ENCODE measurements around the gene ARX. TPM values are rescaled to one million over a fixed set of nuclear protein-coding genes. Genes with fewer than 3 reads are reported as not detected.

ARX gene
- polyA plus RNA-seq, 3 donors, result not detected

- WGBS (ENCODE audit: insufficient coverage), result no CpG with 5 or more reads among the region's 2 CpGs
- TF ChIP-seq, protein P1, sequence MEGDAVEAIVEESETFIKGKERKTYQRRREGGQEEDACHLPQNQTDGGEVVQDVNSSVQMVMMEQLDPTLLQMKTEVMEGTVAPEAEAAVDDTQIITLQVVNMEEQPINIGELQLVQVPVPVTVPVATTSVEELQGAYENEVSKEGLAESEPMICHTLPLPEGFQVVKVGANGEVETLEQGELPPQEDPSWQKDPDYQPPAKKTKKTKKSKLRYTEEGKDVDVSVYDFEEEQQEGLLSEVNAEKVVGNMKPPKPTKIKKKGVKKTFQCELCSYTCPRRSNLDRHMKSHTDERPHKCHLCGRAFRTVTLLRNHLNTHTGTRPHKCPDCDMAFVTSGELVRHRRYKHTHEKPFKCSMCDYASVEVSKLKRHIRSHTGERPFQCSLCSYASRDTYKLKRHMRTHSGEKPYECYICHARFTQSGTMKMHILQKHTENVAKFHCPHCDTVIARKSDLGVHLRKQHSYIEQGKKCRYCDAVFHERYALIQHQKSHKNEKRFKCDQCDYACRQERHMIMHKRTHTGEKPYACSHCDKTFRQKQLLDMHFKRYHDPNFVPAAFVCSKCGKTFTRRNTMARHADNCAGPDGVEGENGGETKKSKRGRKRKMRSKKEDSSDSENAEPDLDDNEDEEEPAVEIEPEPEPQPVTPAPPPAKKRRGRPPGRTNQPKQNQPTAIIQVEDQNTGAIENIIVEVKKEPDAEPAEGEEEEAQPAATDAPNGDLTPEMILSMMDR (IDR thresholded peaks at IDR 0.05), result no peak
- Mint-ChIP-seq H3K27me3 (ENCODE audit: low read depth in 3 of 3) (peaks cover 0 to 2% (median 0%) of the 10 kb centered on the region in 3 donors), H3K4me1 (no peaks in the 10 kb centered on the region), H3K4me3 (no peak overlapping the region), H3K9me3 (peaks cover 0 to 3% (median 0%) of the 10 kb centered on the region in 7 donors), H3K27ac (no peak overlapping the region), H3K36me3 (peaks cover 4 to 5% of the 10 kb centered on the region in 2 donors)
- Histone ChIP-seq H3K4me3 (replicated peaks in 1 of 3; ENCODE audit: low read depth in 2 of 3, low read length in 3 of 3) (no peak overlapping the region), H3K27ac (ENCODE audit: low read depth in 1 of 2, low read length in 2 of 2) (no peak overlapping the region), H3K4me1 (ENCODE audit: control insufficient read depth in 1 of 2, insufficient read depth in 2 of 2, low read length in 2 of 2) (no peaks in the 10 kb centered on the region), H3K36me3 (replicated peaks in 1 of 2; ENCODE audit: control insufficient read depth in 1 of 2, insufficient read depth in 2 of 2, low read length in 2 of 2) (no peaks in the 10 kb centered on the region), H3K9me3 (replicated peaks in 1 of 2; ENCODE audit: control insufficient read depth in 1 of 2, insufficient read depth in 1 of 2, low read length in 2 of 2) (no peaks in the 10 kb centered on the region), H3K27me3 (ENCODE audit: control insufficient read depth in 2 of 2, insufficient read depth in 2 of 2, low read length in 2 of 2) (no peaks in the 10 kb centered on the region), H4K20me1 (ENCODE audit: insufficient read depth, low read length) (no peaks in the 10 kb centered on the region), H2AFZ (ENCODE audit: insufficient read depth, low read depth, low read length, poor library complexity, severe bottlenecking) (no peak overlapping the region), H3K9ac (ENCODE audit: insufficient read depth, low read length, poor library complexity, severe bottlenecking) (no peak overlapping the region), H3K79me2 (ENCODE audit: insufficient read depth, low read length) (no peaks in the 10 kb centered on the region), H3K4me2 (replicated peaks; ENCODE audit: extremely low read depth, low read length, poor library complexity, severe bottlenecking) (no peak overlapping the region)
- intact Hi-C loops (cut with micrococcal nuclease), result no loop called here
- no peak for DNase-seq
Observed at GRCh38 chrX:24954732-24955131, 61.0 kb downstream of the ARX start.

Small RNAs within 50 kb of the gene (small RNA-seq; reads per million reads assigned to genes)
- gene RN7SL91P (ENCODE audit: insufficient read length, low read depth), result not detected

Data from CD14-positive monocyte (primary cell).